H1 (cell line): ENCODE results near the gene ABLIM1. TPM values are rescaled to one million over a fixed set of nuclear protein-coding genes. Genes with fewer than 3 reads are reported as not detected.

Source experiments
- CTCF ChIA-PET: fragments of 300-600 bp; sonication (Branson Sonifier 250); formaldehyde crosslinking; loops from one replicate; lab custom pipeline; 2021; ENCODE audit not compliant: partially characterized antibody; lab: Charles Lee
- POLR2A ChIA-PET: fragments of 300-600 bp; sonication (Branson Sonifier 250); formaldehyde crosslinking; loops from one replicate; lab custom pipeline; 2021; ENCODE audit warnings: inconsistent platforms; ENCODE audit not compliant: partially characterized antibody; lab: Charles Lee
- DNase-seq, 2 experiments: peaks; one replicate each; pipeline versions ENCODE4 v3.0.0 to v3.0.0-alpha.2; 2010 to 2022; ENCODE audit warnings: low spot score in 2 of 2, low read depth in 1 of 2, mixed read lengths in 1 of 2
- FAIRE-seq: peaks from 2 replicates; lab custom pipeline; 2011; peaks lifted over from hg19 to GRCh38; lab: Jason Lieb, UNC
- H2AFZ ChIP-seq: 2 replicates; pipeline ENCODE4 v1.8.1; 2012; ENCODE audit warnings: low read length, inconsistent platforms
- H2AK5ac ChIP-seq: 2 replicates; pipeline ENCODE4 v1.6.1; 2013; ENCODE audit warnings: low read depth, low read length
- H2BK120ac ChIP-seq: replicated peaks from 2 replicates; pipeline ENCODE3; 2013; ENCODE audit warnings: low read depth, low read length, inconsistent platforms
- H2BK12ac ChIP-seq: 2 replicates; pipeline ENCODE4 v1.6.1; 2013; ENCODE audit warnings: low read depth, low read length
- H2BK15ac ChIP-seq: 2 replicates; pipeline ENCODE4 v1.6.1; 2013; ENCODE audit warnings: low read length
- H2BK20ac ChIP-seq: 2 replicates; pipeline ENCODE4 v1.6.1; 2013; ENCODE audit warnings: low read length
- H2BK5ac ChIP-seq: 2 replicates; pipeline ENCODE4 v1.6.1; 2013; ENCODE audit warnings: low read depth, low read length
- H3K14ac ChIP-seq: 2 replicates; pipeline ENCODE4 v1.6.1; 2013; ENCODE audit warnings: inconsistent platforms; ENCODE audit not compliant: insufficient read length
- H3K18ac ChIP-seq: 2 replicates; pipeline ENCODE4 v1.6.1; 2013; ENCODE audit warnings: low read length; ENCODE audit errors: extremely low read depth
- H3K23ac ChIP-seq: 2 replicates; pipeline ENCODE4 v1.6.1; 2013; ENCODE audit warnings: inconsistent platforms; ENCODE audit not compliant: insufficient read length
- H3K23me2 ChIP-seq: 2 replicates; pipeline ENCODE4 v1.6.1; 2013; ENCODE audit warnings: low read depth, low read length
- H3K27ac ChIP-seq: 2 replicates; pipeline ENCODE4 v1.6.1; 2011; ENCODE audit warnings: low read depth, low read length, inconsistent platforms
- H3K27me3 ChIP-seq, 4 experiments: replicated peaks in 1 of 4; 1 replicate in 1 of 4; 2 replicates in 3 of 4; pipeline versions ENCODE4 v1.6.1 to v1.8.1; 2011 to 2013; ENCODE audit warnings: low read length in 3 of 4, mild to moderate bottlenecking in 3 of 4, inconsistent platforms in 2 of 4, mixed read lengths in 2 of 4, moderate library complexity in 1 of 4; ENCODE audit not compliant: control insufficient read depth in 3 of 4, insufficient read depth in 3 of 4; ENCODE audit errors: extremely low read depth in 1 of 4
- H3K36me3 ChIP-seq, 4 experiments: 2 replicates each; pipeline versions ENCODE4 v1.6.1 to v1.8.1; 2011 to 2013; ENCODE audit warnings: mild to moderate bottlenecking in 4 of 4, low read length in 3 of 4, moderate library complexity in 2 of 4, control low read depth in 1 of 4, inconsistent platforms in 1 of 4; ENCODE audit not compliant: insufficient read depth in 4 of 4, control insufficient read depth in 2 of 4
- H3K4ac ChIP-seq: replicated peaks from 2 replicates; pipeline ENCODE3; 2013; ENCODE audit warnings: low read length, low read depth, mixed read lengths, inconsistent platforms; ENCODE audit not compliant: insufficient read length
- H3K4me1 ChIP-seq, 4 experiments: replicated peaks in 1 of 4; 1 replicate in 1 of 4; 2 replicates in 3 of 4; pipeline versions ENCODE4 v1.6.1 to v1.8.1; 2011 to 2013; ENCODE audit warnings: low read length in 3 of 4, inconsistent platforms in 2 of 4, mixed read lengths in 1 of 4; ENCODE audit not compliant: insufficient read depth in 4 of 4, control insufficient read depth in 3 of 4
- H3K4me2 ChIP-seq, 2 experiments: 2 replicates each; pipeline versions ENCODE4 v1.6.1 to v1.8.1; 2011 to 2013; ENCODE audit warnings: low read depth in 2 of 2, low read length in 2 of 2, control low read depth in 1 of 2, inconsistent platforms in 1 of 2, mild to moderate bottlenecking in 1 of 2; ENCODE audit not compliant: insufficient read depth in 1 of 2
- H3K4me3 ChIP-seq, 4 experiments: fragments of 200-600, 300-600 bp in 1 of 4; sonication (generic), shearing (Covaris generic), sonication (Bioruptor Twin) in 1 of 4; 2 replicates each; pipeline versions ENCODE4 v1.5.1 to v1.8.1; 2011 to 2016; ENCODE audit warnings: low read length in 4 of 4, low read depth in 3 of 4, control low read depth in 2 of 4, inconsistent platforms in 2 of 4, mild to moderate bottlenecking in 2 of 4, mixed read lengths in 1 of 4, moderate library complexity in 1 of 4; ENCODE audit not compliant: insufficient read depth in 2 of 4; ENCODE audit errors: extremely low read depth in 1 of 4
- H3K56ac ChIP-seq: replicated peaks from 2 replicates; pipeline ENCODE3; 2013; ENCODE audit warnings: low read depth, mild to moderate bottlenecking, mixed read lengths, low read length, inconsistent platforms; ENCODE audit not compliant: insufficient read length
- H3K79me1 ChIP-seq: 2 replicates; pipeline ENCODE4 v1.6.1; 2013; ENCODE audit warnings: low read depth, low read length, control low read depth
- H3K79me2 ChIP-seq, 2 experiments: 2 replicates each; pipeline versions ENCODE4 v1.6.1 to v1.8.1; 2012 to 2013; ENCODE audit warnings: low read length in 2 of 2, mild to moderate bottlenecking in 2 of 2, inconsistent platforms in 1 of 2; ENCODE audit not compliant: insufficient read depth in 2 of 2, control insufficient read depth in 1 of 2
- H3K9ac ChIP-seq, 4 experiments: replicated peaks in 1 of 4; 1 replicate in 1 of 4; 2 replicates in 3 of 4; pipeline versions ENCODE4 v1.6.1 to v1.8.1; 2011 to 2013; ENCODE audit warnings: low read depth in 3 of 4, low read length in 3 of 4, control low read depth in 2 of 4, mild to moderate bottlenecking in 2 of 4, moderate library complexity in 2 of 4, inconsistent platforms in 1 of 4; ENCODE audit errors: extremely low read depth in 1 of 4
- H3K9me3 ChIP-seq, 2 experiments: 2 replicates each; pipeline versions ENCODE4 v1.6.1 to v1.8.1; 2012 to 2013; ENCODE audit warnings: mild to moderate bottlenecking in 2 of 2, moderate library complexity in 2 of 2, control low read depth in 1 of 2, inconsistent platforms in 1 of 2, low read depth in 1 of 2, low read length in 1 of 2, mixed read lengths in 1 of 2; ENCODE audit not compliant: insufficient read depth in 2 of 2
- H4K20me1 ChIP-seq, 2 experiments: replicated peaks in 1 of 2; 2 replicates each; pipeline versions ENCODE3 to v1.8.1; 2011 to 2013; ENCODE audit warnings: inconsistent platforms in 2 of 2, low read length in 2 of 2, mild to moderate bottlenecking in 1 of 2; ENCODE audit not compliant: insufficient read depth in 2 of 2, control insufficient read depth in 1 of 2
- H4K5ac ChIP-seq: 2 replicates; pipeline ENCODE4 v1.6.1; 2013; ENCODE audit warnings: low read length, low read depth, mixed read lengths, inconsistent platforms; ENCODE audit not compliant: insufficient read length
- H4K8ac ChIP-seq: 2 replicates; pipeline ENCODE4 v1.8.0; 2013; ENCODE audit warnings: mild to moderate bottlenecking, moderate library complexity, low read length, inconsistent platforms; ENCODE audit not compliant: insufficient read depth; ENCODE audit errors: extremely low read depth
- H4K91ac ChIP-seq: replicated peaks from 2 replicates; pipeline ENCODE3; 2013; ENCODE audit warnings: low read length, mixed read lengths, inconsistent platforms; ENCODE audit not compliant: insufficient read length
- CHD2 ChIP-seq: IDR thresholded peaks from 2 replicates; pipeline ENCODE4 v1.6.1; 2012; ENCODE audit warnings: low read length, improper control_type of control experiment
- EZH2 ChIP-seq: fragments of 200-600 bp; sonication (generic); IDR thresholded peaks from 2 replicates; pipeline ENCODE4 v1.7.1; 2012; ENCODE audit warnings: low read depth, mild to moderate bottlenecking, moderate library complexity, low read length, inconsistent platforms; ENCODE audit not compliant: severe bottlenecking
- POLR2AphosphoS5 ChIP-seq: IDR thresholded peaks from 2 replicates; pipeline ENCODE4 v1.6.1; 2011; ENCODE audit warnings: low read depth, low read length
- POU5F1 ChIP-seq: IDR thresholded peaks from 2 replicates; pipeline ENCODE4 v1.6.1; 2011; ENCODE audit warnings: low read depth, mild to moderate bottlenecking, low read length, moderate library complexity
- WGBS, 2 experiments: shearing (Covaris generic) in 1 of 2; methylation state at CpG; one replicate each; pipeline versions ENCODE4 v1.1.6 to v1.1.7; 2013 to 2015; ENCODE audit warnings: low lambda C conversion rate in 2 of 2, mixed read lengths in 2 of 2, inconsistent platforms in 1 of 2, low coverage in 1 of 2, missing lambda C conversion rate in 1 of 2; ENCODE audit not compliant: insufficient replicate concordance in 2 of 2, insufficient coverage in 1 of 2, insufficient read length in 1 of 2; ENCODE audit errors: extremely low coverage in 1 of 2, missing lambda C conversion rate in 1 of 2; 5-methylcytosine and 5-hydroxymethylcytosine counted together
- polyA plus RNA-seq, 7 experiments: library from polyadenylated mRNA; depleted of rRNA in 3 of 7; stranded (reverse) in 5 of 7; unstranded in 2 of 7; fragments of >200 nt in 5 of 7; fragments of 200-250 nt in 2 of 7; gene quantifications; 1 replicate in 5 of 7; 2 replicates in 1 of 7; 4 replicates in 1 of 7; pipeline versions ENCODE4 v1.2.1 to v1.2.3, GENCODE V29; 2011 to 2013; ENCODE audit warnings: missing spikeins in 2 of 7, mixed read lengths in 2 of 7
- total RNA-seq: library from RNA; stranded (reverse); fragmentation: NEBNext Ultra II Directional; extraction: Animal tissue kit (Norgen Biotek cat#: 25700); gene quantifications from 2 replicates; pipeline ENCODE4 v1.2.1, GENCODE V29; 2021

The ABLIM1 gene
- total and polyA plus RNA-seq, 2 of the 8 experiments (the other 6 are each of a cell fraction or from before 2014, with no cell fraction given): 51.2 to 51.7 TPM

- H3K4ac ChIP-seq: no peak overlapping the region
- no peak overlapping the region for H2AFZ ChIP-seq
- H3K9ac ChIP-seq: no peak overlapping the region
- no peaks in the 10 kb centered on the region for H3K4me1 ChIP-seq
- H2BK15ac ChIP-seq: no peak overlapping the region
- H3K79me1 ChIP-seq: no peaks in the 10 kb centered on the region
- no peaks in the 10 kb centered on the region for H3K23me2 ChIP-seq
- H3K27ac ChIP-seq: no peak overlapping the region
- no peak overlapping the region for H2BK5ac ChIP-seq
- H3K4me3 ChIP-seq: no peak overlapping the region
- WGBS, 2 experiments: 87% methylated on average over 1 of the region's 1 CpG; no CpG with 5 or more reads in 1 of the 2 experiments
- H3K56ac ChIP-seq: no peak overlapping the region
- ChIA-PET CTCF (interaction anchor here (0.6 to 20.2 kb wide), 5 partner anchors 11 to 1296 kb away, joined by 3 to 269 read pairs (median 3); no protein-coding TSS in a partner anchor), POLR2A (no interaction called here)
- H3K9me3 ChIP-seq: no peaks in the 10 kb centered on the region
- no peak overlapping the region for H2BK120ac ChIP-seq
- TF ChIP-seq POLR2AphosphoS5 (no peak), POU5F1 (no peak), EZH2 (no peak), CHD2 (no peak)
- H4K91ac ChIP-seq: no peak overlapping the region
- no peak overlapping the region for H2AK5ac ChIP-seq
- H2BK20ac ChIP-seq: no peak overlapping the region
- no peak overlapping the region for H3K18ac ChIP-seq
- H3K14ac ChIP-seq: no peak overlapping the region
- H3K4me2 ChIP-seq: no peak overlapping the region
- H3K27me3 ChIP-seq: no peaks in the 10 kb centered on the region
- DNase-seq (no peak), FAIRE-seq (no peak)
- no peak overlapping the region for H2BK12ac ChIP-seq
- H4K8ac ChIP-seq: no peak overlapping the region
- no peaks in the 10 kb centered on the region for H3K79me2 ChIP-seq
- peaks cover 0 to 13% (median 8%) of the 10 kb centered on the region in 4 experiments; a peak in 6 of 8 replicates for H3K36me3 ChIP-seq
- peaks cover 0 to 4% of the 10 kb centered on the region in 2 experiments for H4K20me1 ChIP-seq
- H4K5ac ChIP-seq: no peak overlapping the region
- no peak overlapping the region for H3K23ac ChIP-seq
These were observed 217.0 kb downstream of the ABLIM1 start for GRCh38 chr10:114441107-114441506.
